ENCODE data around the gene CLEC18B. TPM values are rescaled to one million over a fixed set of nuclear protein-coding genes. Genes with fewer than 3 reads are reported as not detected.
"Not testable (repeated sequence)": the region's sequence is repeated elsewhere in the genome, so short reads cannot be mapped to it uniquely, and the experiment has no call there.

The CLEC18B gene
- total RNA-seq, 1 experiment from 2014 or later = 0.55 TPM

DNA sequence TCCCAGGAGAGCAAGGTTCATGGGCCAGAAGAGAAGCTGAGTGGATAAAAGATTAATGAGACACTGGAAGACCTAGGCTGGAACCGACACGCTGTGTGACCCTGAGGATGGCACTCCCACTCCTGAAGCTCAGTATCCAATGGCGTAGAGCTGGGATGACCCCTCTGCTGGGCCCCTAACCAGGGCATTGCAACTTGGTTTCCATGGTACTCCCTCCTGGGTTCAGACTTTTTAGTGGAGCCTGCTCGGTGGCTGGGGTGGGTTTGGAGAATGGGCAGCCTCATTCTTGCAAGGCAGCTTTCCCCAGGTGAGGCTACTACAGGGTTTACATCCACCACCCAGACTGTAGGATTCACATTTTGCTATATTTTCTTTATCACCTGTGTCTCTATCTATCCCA lies 2.4 kb upstream of the CLEC18B start:
- not testable (repeated sequence) for H3K4me3 ChIP-seq (ENCODE audit: insufficient read depth, low read depth, low read length); H3K36me3 ChIP-seq (replicated peaks; ENCODE audit: control insufficient read depth, insufficient read depth, low read length); DNase-seq; H3K27me3 ChIP-seq (ENCODE audit: control insufficient read depth, insufficient read depth, low read length)

DNA sequence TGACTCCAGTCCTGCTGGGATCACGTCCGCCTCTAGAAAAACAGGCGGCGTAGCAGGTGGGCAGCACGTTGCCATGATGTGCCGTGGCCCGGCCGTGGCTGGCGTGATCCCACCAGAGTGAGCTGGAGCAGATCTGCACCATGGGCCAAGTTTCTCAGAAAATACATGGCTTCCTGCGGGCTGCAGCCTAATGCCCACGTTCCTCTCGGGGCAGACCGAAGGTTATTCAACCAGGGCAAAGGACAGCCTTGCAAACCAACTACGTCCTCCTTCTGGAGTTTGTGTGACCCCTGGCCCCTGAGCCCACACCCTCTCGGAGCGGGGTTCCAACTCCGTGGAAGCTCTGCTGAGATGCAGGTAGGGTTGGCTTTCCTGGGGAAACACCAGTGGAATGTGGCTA lies 808 bp upstream of the CLEC18B start:
- not testable (repeated sequence) for H3K4me3 ChIP-seq (ENCODE audit: insufficient read depth, low read depth, low read length); H3K36me3 ChIP-seq (replicated peaks; ENCODE audit: control insufficient read depth, insufficient read depth, low read length); H3K27me3 ChIP-seq (ENCODE audit: control insufficient read depth, insufficient read depth, low read length); DNase-seq

DNA sequence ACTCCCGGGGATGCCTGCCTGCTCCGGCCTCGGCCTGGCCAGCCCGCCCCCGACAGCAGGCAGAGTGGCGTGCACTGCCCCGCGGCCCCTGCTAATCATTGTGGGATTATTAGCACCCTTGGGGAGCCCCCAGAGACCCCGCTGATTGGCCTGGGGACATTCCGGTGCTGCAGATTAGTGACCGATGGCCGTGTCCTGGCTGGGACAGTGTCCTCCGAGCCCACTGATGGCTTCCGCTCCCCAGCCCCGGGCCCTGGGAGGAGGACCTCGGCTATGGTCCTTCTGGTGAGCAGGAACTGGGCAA lies 156 bp upstream of the CLEC18B start:
- not testable (repeated sequence) for H3K36me3 ChIP-seq (replicated peaks; ENCODE audit: control insufficient read depth, insufficient read depth, low read length); H3K4me3 ChIP-seq (ENCODE audit: insufficient read depth, low read depth, low read length); DNase-seq; H3K27me3 ChIP-seq (ENCODE audit: control insufficient read depth, insufficient read depth, low read length)

DNA sequence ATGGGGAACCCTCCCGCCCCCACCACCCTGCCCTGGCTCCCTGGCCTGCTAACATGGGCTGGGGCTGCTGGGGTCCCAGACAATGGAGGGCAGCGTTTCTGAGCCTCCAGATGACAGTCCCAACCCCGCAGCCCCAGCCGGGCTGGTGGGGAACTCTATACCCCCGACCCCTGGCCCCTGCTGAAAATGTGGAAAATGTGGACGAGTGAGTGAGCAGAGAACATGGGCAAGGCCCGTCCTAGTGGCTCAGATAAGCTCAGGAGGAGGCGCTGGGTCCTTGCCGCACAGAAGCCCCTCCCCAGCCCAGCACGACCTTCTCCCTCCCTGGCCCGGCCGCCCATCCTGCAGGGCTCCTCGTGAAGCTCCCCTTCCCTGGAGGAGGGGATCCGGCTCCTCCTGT lies 1.5 kb downstream of the CLEC18B start:
- not testable (repeated sequence) for H3K27me3 ChIP-seq (ENCODE audit: control insufficient read depth, insufficient read depth, low read length); H3K36me3 ChIP-seq (replicated peaks; ENCODE audit: control insufficient read depth, insufficient read depth, low read length); DNase-seq; H3K4me3 ChIP-seq (ENCODE audit: insufficient read depth, low read depth, low read length)

DNA sequence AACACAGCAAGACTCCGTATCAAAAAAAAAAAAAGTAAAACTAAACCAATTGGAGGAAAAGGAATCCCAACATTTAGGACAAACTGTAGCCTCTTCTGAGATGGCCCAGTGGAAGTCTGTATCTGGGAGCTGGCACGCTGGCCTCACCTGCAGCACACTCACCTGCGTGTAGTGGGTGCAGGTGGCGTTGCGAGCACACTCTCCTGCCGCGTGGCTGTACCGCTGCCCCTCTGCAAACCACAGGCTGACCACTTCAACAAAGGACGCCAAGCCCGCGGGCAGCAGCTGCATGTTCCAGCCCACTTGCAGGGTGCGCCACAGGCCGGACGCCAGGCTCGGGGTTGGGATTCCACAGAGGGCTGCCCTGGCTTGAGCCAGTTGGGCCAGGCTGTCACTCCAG lies 3.4 kb downstream of the CLEC18B start:
- not testable (repeated sequence) for H3K36me3 ChIP-seq (replicated peaks; ENCODE audit: control insufficient read depth, insufficient read depth, low read length); DNase-seq; H3K4me3 ChIP-seq (ENCODE audit: insufficient read depth, low read depth, low read length); H3K27me3 ChIP-seq (ENCODE audit: control insufficient read depth, insufficient read depth, low read length)

DNA sequence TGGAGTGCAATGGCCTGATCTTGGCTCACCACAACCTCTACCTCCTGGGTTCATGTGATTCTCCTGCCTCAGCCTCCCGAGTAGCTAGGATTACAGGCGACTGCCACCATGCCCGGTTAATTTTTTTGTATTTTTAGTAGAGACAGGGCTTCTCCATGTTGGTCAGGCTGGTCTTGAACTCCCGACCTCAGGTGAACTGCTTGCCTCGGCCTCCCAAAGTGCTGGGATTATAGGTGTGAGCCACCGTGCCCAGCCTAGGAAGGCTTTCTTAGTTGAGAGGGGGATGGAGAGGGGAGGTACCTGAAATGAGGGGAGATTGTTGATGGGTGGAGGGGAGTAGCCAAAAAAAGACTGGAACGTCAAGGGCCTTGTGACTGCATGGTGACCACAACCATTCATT lies 7.4 kb downstream of the CLEC18B start:
- not testable (repeated sequence) for H3K27me3 ChIP-seq (ENCODE audit: control insufficient read depth, insufficient read depth, low read length); H3K4me3 ChIP-seq (ENCODE audit: insufficient read depth, low read depth, low read length); DNase-seq; H3K36me3 ChIP-seq (replicated peaks; ENCODE audit: control insufficient read depth, insufficient read depth, low read length)

DNA sequence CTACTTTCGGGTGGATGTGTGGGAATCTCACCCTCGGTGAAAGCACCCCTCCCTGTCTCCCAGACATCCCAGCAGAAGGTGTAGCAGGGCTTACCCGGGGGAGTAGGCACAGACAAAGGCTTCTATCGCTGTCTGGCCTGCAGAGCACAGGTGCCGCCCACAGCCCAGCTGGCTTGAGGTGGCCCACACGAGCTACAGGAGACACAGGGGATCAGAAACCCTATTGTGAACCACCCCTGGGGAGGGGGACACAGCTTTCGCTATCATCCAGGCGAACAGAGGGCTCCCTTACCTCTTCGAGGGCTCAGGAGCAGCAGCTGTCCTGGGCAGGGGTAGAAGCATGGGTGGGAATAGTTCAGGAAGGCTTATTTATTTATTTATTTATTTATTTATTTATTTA lies 7.8 kb downstream of the CLEC18B start:
- not testable (repeated sequence) for H3K36me3 ChIP-seq (replicated peaks; ENCODE audit: control insufficient read depth, insufficient read depth, low read length); H3K4me3 ChIP-seq (ENCODE audit: insufficient read depth, low read depth, low read length); DNase-seq; H3K27me3 ChIP-seq (ENCODE audit: control insufficient read depth, insufficient read depth, low read length)

DNA sequence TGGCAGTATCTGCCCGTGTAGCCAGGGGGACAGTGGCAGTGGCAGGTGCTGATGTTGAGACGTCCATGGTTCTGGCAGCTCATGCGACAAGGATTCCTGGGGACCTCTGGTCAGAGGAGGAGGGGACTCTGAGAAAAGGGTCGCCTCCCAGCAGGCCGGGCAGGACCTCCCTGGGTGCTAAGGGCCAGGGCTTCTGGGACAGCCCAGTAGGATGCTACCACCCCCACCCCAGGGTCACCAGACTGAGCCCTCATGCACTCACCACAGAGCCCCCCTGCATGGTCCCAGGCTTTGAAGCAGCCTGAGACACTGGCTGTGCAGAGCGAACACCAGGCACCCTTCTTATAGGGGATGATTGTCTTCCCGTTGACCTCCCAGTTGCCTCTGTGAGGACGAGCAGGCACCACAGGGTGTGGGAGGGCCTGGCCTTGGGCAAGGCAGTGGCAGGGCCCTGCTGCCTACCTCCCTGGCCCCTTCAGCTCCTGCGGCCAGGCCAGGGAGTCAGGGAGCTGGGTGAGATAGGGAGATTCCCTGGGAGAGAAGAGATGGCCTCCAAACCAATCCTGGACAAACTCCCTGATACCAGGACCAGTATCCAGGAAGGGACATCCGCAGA lies 8.4 kb downstream of the CLEC18B start:
- not testable (repeated sequence) for DNase-seq; H3K27me3 ChIP-seq (ENCODE audit: control insufficient read depth, insufficient read depth, low read length); H3K36me3 ChIP-seq (replicated peaks; ENCODE audit: control insufficient read depth, insufficient read depth, low read length); H3K4me3 ChIP-seq (ENCODE audit: insufficient read depth, low read depth, low read length)

DNA sequence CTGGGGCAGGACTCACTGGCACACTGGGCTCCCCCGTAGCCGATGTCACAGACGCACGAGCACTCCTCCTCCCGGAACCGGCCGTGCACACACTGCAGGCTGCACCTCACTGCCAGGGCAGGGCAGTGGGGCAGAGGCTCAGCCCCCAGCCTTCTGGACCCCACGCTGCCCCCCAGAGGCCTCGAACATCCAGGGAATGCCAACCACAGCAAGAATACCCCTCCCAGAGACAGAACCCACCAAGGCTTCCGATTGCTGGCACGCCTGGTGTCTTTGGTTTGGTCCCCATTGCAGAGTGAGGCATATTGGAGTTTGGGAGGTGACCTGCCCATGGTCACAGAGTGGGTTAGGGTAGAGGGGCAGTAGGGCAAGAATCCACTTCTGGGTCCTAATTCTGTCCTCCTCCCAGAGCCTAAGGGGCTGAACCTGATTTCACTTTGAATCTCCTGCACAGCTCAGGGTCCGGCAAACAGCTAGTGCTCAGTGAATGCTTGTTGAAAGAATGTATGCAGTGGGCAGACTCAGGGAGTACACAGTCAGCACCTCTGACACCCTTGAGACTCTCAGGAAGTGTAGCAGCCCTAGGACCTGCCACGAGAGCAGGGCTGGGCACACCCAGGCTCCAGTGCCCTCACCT lies 9.0 kb downstream of the CLEC18B start:
- not testable (repeated sequence) for DNase-seq; H3K36me3 ChIP-seq (replicated peaks; ENCODE audit: control insufficient read depth, insufficient read depth, low read length); H3K27me3 ChIP-seq (ENCODE audit: control insufficient read depth, insufficient read depth, low read length); H3K4me3 ChIP-seq (ENCODE audit: insufficient read depth, low read depth, low read length)

DNA sequence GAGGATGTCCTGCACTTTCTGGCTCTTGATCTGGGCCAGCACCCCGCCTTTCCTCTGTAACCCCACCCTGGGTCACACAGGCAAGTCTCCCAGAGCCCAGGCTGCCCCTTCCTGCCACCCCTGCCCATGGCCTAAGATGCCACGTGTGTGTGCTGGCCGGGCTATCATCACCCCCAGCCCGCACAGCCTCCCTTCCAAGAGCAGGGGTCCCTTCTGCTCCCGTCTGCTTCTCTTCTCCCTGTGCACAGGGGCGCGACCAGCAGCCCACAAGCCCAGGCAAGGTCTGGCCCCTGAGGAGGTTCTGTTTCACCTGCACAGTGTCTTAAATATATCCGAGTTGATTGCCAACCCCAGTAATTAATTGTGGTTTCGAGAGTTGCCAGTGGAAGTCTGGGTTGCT lies 10.3 kb downstream of the CLEC18B start:
- H3K4me3 ChIP-seq (ENCODE audit: insufficient read depth, low read depth, low read length); H3K36me3 ChIP-seq (replicated peaks; ENCODE audit: control insufficient read depth, insufficient read depth, low read length); DNase-seq; H3K27me3 ChIP-seq (ENCODE audit: control insufficient read depth, insufficient read depth, low read length): not testable (repeated sequence)

DNA sequence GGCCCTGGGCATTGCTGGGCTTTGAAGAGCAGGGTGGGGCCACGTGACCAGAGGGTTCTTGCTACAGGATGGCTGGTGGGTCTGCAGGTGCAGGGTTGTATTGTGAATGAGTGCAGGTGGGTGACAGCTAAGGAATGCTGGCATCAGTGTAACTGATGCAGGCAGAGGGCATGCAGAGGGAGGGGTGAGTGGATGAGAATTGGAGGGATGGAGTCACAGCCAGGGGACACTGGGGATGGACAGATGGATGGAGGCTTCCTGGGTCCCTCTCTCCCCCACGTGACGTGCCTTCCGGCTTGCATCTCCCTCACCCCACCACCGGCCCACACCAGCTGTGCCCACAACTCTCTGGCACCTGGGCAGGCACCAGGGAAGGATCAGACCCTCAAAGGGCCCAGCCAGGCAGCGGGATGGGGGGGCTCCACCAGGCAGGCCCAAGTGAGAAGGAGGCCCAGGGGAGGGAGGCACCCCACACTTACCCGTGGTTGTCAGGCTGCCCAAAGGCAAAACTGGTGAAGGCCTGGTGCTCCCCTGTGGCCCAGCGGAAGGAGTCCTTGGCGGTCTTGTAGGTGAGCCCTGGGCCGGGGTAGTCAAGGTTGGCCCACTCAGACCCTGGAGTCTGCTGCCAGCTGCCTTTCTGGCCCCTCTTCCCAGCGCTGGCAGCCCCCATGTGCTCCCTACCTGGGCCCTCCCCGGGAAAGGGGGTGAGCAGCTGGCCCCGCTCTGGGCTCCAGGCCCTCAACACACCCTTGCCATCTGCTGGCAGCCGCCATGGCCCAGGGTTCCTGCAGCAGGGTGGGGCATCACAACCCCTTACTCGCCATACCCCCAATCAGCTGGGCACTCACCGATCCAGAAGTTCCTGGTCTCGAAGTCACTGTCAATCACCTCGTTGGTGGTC lies 11.0 kb downstream of the CLEC18B start:
- not testable (repeated sequence) for H3K27me3 ChIP-seq (ENCODE audit: control insufficient read depth, insufficient read depth, low read length); H3K4me3 ChIP-seq (ENCODE audit: insufficient read depth, low read depth, low read length); DNase-seq; H3K36me3 ChIP-seq (replicated peaks; ENCODE audit: control insufficient read depth, insufficient read depth, low read length)

DNA sequence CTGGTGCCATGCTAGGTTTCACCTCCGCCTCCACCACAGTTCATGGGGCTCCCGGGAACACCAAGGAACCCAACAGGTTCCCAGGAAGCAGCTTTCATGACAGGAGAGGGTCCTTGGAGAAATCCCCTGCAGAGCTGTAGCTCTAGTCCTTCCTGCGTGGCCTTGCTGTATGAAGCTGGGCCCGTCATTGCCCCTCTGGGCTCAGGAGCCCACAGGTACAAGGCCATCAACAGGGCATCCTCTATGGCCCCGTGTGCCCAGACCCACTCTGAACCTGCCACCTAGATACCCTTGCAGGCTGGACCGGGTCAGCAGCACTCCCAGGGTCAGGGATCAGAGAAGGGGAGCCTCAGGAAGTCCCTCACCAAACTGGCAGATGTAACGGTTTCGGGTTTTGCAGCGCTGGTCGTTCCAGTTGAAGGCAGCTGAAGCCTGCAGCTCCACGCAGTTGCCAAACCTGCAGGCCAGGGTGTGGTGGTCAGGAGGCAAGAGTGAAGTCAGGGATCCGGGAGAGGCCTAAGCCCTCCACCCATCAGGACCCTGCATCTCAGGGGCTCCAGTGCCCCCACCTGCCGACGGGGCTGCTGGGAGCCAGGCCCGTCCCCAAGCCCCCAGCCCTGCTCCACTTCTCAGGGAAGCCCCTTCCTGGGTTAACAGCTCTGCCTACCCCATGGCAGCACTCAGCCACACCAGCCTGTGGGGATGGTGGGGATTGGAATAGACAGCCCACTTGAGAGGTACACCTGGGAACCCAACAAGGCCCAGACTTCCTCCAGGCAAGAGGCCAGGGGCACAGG lies 11.9 kb downstream of the CLEC18B start:
- DNase-seq; H3K36me3 ChIP-seq (replicated peaks; ENCODE audit: control insufficient read depth, insufficient read depth, low read length); H3K4me3 ChIP-seq (ENCODE audit: insufficient read depth, low read depth, low read length); H3K27me3 ChIP-seq (ENCODE audit: control insufficient read depth, insufficient read depth, low read length): not testable (repeated sequence)

DNA sequence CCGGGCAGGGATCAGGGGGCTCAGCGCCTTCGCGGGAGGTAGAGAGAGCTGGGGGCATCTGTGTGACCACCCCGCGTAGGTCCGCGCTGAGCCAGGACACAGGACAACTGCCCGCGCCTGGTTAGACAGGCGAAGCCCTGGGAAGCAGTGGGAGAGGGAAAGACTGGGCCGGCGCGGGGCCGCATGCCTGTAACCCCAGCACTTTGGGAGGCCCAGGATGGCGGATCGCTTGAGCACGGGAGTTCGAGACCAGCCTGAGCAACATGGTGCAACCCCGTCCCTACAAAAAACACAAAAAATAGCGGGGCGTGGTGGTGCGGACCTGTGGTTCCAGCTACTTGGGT lies 13.9 kb downstream of the CLEC18B start:
- peak overlapping the region; percentile 30 for H3K4me3 ChIP-seq (ENCODE audit: insufficient read depth, low read depth, low read length)
- H3K36me3 ChIP-seq (replicated peaks; ENCODE audit: control insufficient read depth, insufficient read depth, low read length); DNase-seq; H3K27me3 ChIP-seq (ENCODE audit: control insufficient read depth, insufficient read depth, low read length): not testable (repeated sequence)

DNA sequence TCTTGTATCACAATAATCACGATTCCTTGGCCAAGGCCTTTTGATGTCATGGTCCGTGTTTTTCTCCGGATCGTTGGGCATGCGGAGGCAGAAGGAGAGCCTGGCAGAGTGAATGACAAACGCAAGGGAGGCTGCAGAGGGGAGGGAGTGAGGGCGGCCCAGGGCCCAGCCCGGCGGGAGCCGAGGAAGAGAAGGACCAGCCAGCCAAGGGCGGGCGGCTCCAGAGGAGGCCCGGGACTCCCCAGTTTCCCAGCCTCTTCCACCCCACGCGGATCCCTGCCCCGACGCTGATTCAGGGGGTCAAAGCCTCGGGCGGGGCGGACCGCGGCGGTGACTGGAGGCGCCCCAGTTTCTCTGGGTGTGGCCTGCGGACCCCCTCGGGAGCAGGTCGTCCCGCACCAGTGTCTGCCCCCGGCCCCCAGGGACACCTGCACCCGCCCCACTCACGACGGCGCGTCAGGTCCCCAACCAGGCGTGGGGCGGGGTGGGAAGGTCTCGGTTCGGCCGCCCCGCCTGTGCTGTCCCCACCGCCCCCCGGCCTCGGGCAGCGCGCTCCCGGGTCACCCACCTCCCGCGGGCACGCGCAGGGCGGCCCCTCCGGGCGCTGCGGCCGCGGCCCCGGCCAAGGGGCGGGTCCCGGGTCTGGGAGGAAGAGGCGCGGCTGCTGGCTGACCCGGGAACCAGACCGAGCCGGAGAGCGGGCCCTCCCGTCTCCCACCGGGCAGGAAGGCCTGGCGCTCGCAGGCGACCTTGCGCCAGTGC lies 14.5 kb downstream of the CLEC18B start:
- not testable (repeated sequence) for DNase-seq; H3K27me3 ChIP-seq (ENCODE audit: control insufficient read depth, insufficient read depth, low read length); H3K36me3 ChIP-seq (replicated peaks; ENCODE audit: control insufficient read depth, insufficient read depth, low read length)
- H3K4me3 ChIP-seq (ENCODE audit: insufficient read depth, low read depth, low read length) = peak overlapping the region; percentile 30

All from H7 (cell line).